ENCODE measurements around the gene CACNB3.

CACNB3 gene

DNA sequence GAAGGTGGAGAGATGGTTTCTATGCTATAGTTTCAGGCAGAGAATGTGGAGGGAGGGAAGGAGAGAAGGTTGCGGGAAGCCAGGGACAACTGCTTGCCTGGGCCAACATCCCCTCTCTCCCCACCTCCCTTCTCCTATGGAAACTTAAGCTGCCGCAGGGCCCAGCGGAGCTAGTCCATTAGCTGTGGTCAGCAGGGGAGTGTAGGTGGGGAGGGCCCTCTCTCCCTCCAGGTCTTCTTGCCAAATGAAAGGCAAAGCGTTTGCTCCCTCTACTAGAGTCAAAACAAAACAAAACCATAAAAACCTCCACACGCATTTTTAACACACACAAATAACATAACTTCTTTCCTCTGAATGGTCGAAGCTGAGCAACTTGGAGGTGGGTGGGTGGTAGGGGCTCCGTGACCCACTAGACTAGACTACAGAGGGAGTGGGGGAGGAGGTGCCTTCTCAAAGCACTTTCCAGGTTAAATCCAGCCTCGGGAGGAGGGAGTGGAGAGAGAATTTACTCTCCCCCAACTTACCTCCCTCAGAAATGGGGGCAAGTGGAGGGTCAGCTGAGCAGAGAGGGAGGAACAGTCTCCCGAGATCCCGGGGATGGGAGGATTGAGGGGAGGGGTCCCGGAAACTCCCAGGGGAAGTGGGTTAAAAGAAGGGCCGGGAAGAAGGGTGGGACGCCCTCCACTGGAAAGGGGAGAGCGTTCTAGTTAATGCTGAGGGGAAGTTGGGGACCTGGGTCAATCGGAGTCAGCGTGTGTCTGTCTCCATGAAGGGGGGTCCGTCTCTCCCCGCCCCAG lies 4.6 kb upstream of the CACNB3 start:
- TF ChIP-seq, protein P1, sequence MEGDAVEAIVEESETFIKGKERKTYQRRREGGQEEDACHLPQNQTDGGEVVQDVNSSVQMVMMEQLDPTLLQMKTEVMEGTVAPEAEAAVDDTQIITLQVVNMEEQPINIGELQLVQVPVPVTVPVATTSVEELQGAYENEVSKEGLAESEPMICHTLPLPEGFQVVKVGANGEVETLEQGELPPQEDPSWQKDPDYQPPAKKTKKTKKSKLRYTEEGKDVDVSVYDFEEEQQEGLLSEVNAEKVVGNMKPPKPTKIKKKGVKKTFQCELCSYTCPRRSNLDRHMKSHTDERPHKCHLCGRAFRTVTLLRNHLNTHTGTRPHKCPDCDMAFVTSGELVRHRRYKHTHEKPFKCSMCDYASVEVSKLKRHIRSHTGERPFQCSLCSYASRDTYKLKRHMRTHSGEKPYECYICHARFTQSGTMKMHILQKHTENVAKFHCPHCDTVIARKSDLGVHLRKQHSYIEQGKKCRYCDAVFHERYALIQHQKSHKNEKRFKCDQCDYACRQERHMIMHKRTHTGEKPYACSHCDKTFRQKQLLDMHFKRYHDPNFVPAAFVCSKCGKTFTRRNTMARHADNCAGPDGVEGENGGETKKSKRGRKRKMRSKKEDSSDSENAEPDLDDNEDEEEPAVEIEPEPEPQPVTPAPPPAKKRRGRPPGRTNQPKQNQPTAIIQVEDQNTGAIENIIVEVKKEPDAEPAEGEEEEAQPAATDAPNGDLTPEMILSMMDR (IDR thresholded peaks at IDR 0.05; ENCODE audit: low read depth, low read length), result no peak
- H3K4me3 ChIP-seq (replicated peaks in 1 of 2; ENCODE audit: low read depth in 2 of 2, low read length in 2 of 2), result peak overlapping the region; percentile 88 to 92
- DNase-seq (ENCODE audit: low read depth in 2 of 2), result peak; percentile 8 to 36

DNA sequence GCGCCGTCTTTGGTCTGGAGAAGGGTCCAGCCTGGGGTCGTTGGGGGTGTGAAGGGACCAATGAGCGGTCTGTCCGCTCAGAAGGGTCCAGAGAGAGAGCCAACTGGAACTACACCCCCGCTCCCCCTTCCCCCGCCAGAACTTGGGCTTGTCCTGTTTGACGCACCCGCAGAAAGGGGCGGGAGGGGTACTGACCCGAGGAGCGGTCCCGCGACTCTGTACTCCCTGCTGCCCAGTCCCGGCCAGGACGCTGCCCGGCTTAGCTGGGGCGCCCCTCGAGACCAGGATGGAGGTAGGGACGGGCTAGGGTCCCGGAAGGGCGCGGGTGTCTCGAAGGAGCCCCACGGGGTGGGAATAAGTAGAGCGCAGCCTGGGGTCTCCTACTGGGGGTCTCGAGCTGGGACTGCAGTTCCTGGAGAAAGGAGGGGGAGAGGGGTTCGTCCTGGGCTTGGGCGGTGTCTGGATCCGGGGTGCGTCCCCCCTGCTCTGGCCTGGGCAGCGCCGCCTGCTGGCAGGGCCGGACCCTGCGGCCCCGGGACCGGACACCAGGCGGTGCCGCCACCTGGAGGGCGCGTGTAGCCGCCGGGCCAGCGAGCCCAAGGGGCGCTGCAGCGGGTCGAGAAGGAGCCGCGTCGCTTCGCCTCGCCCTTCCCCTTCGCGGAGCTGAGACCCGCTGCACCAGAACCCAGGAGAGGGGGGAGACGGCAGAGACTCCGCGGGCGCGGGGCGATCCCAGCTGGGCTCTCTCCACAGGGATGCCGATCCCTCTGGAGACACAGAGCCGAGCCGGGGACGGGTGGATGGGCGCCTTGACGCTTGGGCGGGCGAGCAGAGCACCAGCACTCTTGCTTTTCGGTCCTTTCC lies 3.8 kb upstream of the CACNB3 start:
- TF ChIP-seq, protein P1 (IDR thresholded peaks at IDR 0.05; ENCODE audit: low read depth, low read length), result peak; percentile 66
- H3K4me3 ChIP-seq (replicated peaks in 1 of 2; ENCODE audit: low read depth in 2 of 2, low read length in 2 of 2), result peak overlapping the region; percentile 88 to 92
- peak; percentile 76 to 85 for DNase-seq (ENCODE audit: low read depth in 2 of 2)

DNA sequence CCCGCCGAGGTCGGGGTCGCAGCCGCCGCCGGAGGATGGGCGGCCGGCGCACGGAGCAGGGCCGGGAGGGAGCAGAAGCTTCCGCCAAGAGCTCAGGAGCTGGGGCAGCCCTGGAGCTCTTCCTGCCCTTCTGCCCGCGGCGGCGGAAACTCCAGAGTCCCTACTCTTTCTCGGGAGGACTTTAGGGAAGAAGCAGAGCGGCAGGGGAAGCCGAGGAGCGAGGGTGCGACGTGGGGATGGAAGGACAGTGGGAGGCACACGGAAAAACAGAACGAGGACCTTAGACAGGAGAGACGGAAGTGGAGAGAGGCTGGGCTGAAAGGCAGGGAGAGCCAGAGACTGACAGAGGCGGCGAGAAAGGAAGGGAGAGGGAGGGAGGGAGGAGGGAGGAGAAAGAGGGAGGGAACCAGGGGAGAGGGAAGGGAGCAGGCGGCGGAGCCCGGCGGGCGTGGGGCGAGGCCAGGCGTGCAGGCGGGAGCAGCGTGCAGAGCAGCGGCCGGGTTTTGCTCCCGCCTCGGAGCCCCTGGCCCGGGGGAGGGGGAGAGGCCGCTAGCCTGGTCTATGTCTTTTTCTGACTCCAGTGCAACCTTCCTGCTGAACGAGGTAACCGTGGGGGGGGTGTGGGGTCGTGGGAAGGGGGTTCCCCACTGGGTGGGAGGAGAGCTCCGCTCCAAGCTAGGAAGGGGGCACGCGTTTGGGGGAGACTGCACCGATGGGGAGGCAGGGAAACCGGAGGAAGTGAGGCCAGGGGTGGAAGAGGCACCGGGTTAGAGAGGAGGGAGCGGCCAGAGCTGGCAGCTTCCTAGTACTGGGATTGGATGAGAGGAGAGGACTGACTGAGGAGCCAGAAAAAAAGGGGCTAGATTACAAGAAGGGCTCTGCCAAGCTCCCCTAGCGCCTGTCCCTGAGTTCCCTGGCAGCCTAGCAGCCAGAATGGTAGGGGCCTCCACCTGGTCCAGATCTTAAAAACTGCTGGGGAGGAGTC lies 2.9 kb upstream of the CACNB3 start:
- TF ChIP-seq, protein P1 (IDR thresholded peaks at IDR 0.05; ENCODE audit: low read depth, low read length), result no peak
- DNase-seq (ENCODE audit: low read depth in 2 of 2), result peak; percentile 85 to 90

GRCh38 chr12:48816143-48816854 lies 2.0 kb upstream of the CACNB3 start:
- TF ChIP-seq, protein P1 (IDR thresholded peaks at IDR 0.05; ENCODE audit: low read depth, low read length), result no peak
- H3K4me3 ChIP-seq (replicated peaks in 1 of 2; ENCODE audit: low read depth in 2 of 2, low read length in 2 of 2), result peak overlapping the region; percentile 88 to 92
- DNase-seq (ENCODE audit: low read depth in 2 of 2), result peak in 1 of 2 donors; percentile 24

More for the DNA sequence above, 2.9 kb upstream of the CACNB3 start:
- peak overlapping the region; percentile 88 to 92 for H3K4me3 ChIP-seq (replicated peaks in 1 of 2; ENCODE audit: low read depth in 2 of 2, low read length in 2 of 2)

DNA sequence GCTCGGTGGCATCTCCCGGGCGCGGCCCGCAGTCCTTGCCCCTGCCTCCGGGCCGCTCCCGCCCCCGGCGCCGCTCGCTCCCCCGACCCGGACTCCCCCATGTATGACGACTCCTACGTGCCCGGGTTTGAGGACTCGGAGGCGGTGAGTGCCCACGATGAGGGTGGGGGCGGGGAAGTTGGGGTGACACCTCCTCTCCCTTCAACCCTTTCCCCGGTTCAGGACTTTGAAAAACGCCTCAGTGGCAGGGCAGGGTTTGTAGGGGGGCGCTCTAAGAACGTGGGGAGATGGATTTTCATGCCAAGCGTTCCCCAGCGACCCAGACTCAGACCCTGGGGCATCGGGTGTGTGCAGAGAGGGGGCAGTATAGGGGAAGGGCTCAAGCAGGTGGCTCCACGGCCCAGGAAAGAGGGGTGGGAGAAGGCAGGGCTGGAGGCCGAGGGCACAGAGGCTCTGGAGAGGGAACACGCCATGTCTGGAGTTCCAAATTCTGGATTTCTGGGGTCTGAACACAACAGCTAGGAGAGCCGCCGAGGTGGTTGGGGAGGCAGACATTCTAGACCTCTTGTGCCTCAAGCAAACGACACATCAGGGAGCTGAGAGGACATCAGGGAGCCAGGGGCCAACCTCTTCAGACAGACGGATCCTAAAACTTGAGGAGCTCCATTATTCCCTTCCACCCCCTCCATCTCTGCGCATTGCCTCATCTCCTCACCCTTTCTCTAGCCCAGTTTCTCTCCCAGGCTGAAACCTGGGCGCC lies 715 bp downstream of the CACNB3 start:
- peak in 1 of 2 donors; percentile 25 for DNase-seq (ENCODE audit: low read depth in 2 of 2)
- TF ChIP-seq, protein P1 (IDR thresholded peaks at IDR 0.05; ENCODE audit: low read depth, low read length), result peak; percentile 34
- peak overlapping the region; percentile 69 to 75 for H3K4me3 ChIP-seq (replicated peaks in 1 of 2; ENCODE audit: low read depth in 2 of 2, low read length in 2 of 2)

Data from cardiac fibroblast (primary cell).